Stomach (tissue), 9 donors: ENCODE measurements around the gene E2F8. TPM values are rescaled to one million over a fixed set of nuclear protein-coding genes. Genes with fewer than 3 reads are reported as not detected.

Source experiments
- DNase-seq, 2 donors: peaks; one replicate each; pipeline versions ENCODE4 v3.0.0 to v3.0.0-alpha.2; 2013 to 2019
- H3K27ac ChIP-seq, 5 donors: fragments of 200-600 bp in 4 of 5; sonication (generic) in 4 of 5; one replicate each; pipeline ENCODE4 v1.5.1; 2013 to 2019; ENCODE audit warnings: mild to moderate bottlenecking in 1 of 5, moderate library complexity in 1 of 5
- H3K27me3 ChIP-seq, 3 donors: fragments of 200-600 bp; sonication (generic); one replicate each; pipeline ENCODE4 v1.5.1; 2017 to 2019; ENCODE audit warnings: mixed run types in 1 of 3
- H3K36me3 ChIP-seq, 4 donors: fragments of 200-600 bp; sonication (generic); 1 replicate in 3 of 4; 2 replicates in 1 of 4; pipeline ENCODE4 v1.5.1; 2016 to 2019
- H3K4me1 ChIP-seq, 4 donors: fragments of 200-600 bp; sonication (generic); one replicate each; pipeline ENCODE4 v1.5.1; 2016 to 2019
- H3K4me3 ChIP-seq, 4 donors: fragments of 200-600 bp; sonication (generic) in 3 of 4; one replicate each; pipeline ENCODE4 v1.5.1; 2016 to 2019; ENCODE audit warnings: mild to moderate bottlenecking in 1 of 4
- H3K9me3 ChIP-seq, 4 donors: fragments of 200-600 bp; sonication (generic); one replicate each; pipeline ENCODE4 v1.5.1; 2016 to 2019
- EP300 ChIP-seq: sonication (generic); formaldehyde crosslinking; IDR thresholded peaks from one replicate; pipeline ENCODE4 v1.6.1; 2017; ENCODE audit warnings: antibody characterized with exemption
- POLR2A ChIP-seq, 4 donors: fragments of 450-650 bp; IDR thresholded peaks; one replicate each; pipeline ENCODE4 v1.6.1; 2016; ENCODE audit warnings: antibody characterized with exemption in 4 of 4, control low read depth in 2 of 4, mild to moderate bottlenecking in 1 of 4, moderate library complexity in 1 of 4
- POLR2AphosphoS5 ChIP-seq, 3 donors: sonication (generic); formaldehyde crosslinking; IDR thresholded peaks; one replicate each; pipeline ENCODE4 v1.6.1; 2016; ENCODE audit warnings: antibody characterized with exemption in 3 of 3
- WGBS, 5 donors: extraction: QIAGEN DNeasy Blood & Tissue Kit in 3 of 5; methylation state at CpG; one replicate each; pipeline versions ENCODE4 v1.1.5 to v1.1.7; 2013 to 2018; 5-methylcytosine and 5-hydroxymethylcytosine counted together
- intact Hi-C: fragments of 100-400 bp; cut with DNase I; formaldehyde crosslinking; loops from one replicate; pipeline ENCODE4 v1.15.1; 2023; ENCODE audit warnings: low total_unique reads
- polyA plus RNA-seq, 3 donors: library from polyadenylated mRNA; stranded (reverse); fragments of 200-250 nt; gene quantifications; one replicate each; pipeline ENCODE4 v1.2.3, GENCODE V29; 2013
- total RNA-seq, 5 donors: library from RNA; depleted of rRNA; stranded (reverse); fragments of >200 nt; gene quantifications; one replicate each; pipeline versions ENCODE4 v1.1.0 to v1.2.3, GENCODE V29; 2014 to 2016
- TF ChIP-seq, protein P1 (sequence below), 7 experiments: fragments of 450-650 bp in 4 of 7; fragments of 200-600 bp in 3 of 7; sonication (generic) in 3 of 7; IDR thresholded peaks; one replicate each; pipeline ENCODE4 v1.5.1; 2016 to 2019; ENCODE audit warnings: antibody characterized with exemption in 7 of 7, control low read depth in 2 of 7, mild to moderate bottlenecking in 1 of 7
- donor health status: healthy with polysubstance abuse.
- donor health status: Bipolar disorder and iron deficiency.
- donor health status: healthy.

Gene E2F8
- total and polyA plus RNA-seq, 8 donors = 0.89 to 13.0 (median 3.2) TPM

DNA sequence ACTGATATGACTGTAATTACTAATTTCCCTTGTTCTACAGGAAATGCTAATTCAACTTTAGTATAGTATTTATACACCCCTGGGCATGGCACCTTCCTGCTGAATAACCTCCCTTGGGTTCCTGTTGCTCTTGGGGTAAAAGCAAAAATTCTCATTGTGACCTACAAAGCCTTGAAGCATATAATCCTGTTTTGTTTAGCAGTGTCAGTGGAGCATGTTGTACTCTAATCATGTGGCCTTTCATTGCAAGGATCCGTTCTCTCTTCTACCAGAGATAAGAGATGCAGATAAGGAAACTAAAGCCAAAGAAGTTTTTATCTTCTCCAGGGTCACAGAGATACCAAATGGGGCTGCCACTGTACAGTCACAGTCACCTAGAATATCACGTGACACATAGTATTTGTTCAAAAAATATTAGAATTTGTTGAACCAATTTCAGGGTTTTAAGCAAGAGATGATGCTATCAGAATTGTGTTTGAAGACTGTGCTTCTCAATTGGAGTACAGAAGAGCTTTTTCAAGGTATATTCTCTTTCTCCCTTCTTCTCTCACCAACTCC, 64.0 kb downstream of the E2F8 start:
- 34 to 60% (median 48%) methylated on average over 2 of the region's 2 CpGs for WGBS, 5 donors
- no peaks in the 10 kb centered on the region for H3K9me3 ChIP-seq
- TF ChIP-seq POLR2AphosphoS5 (IDR thresholded peaks at IDR 0.05) (no peak), EP300 (no peak), POLR2A (IDR thresholded peaks at IDR 0.05) (no peak)
- TF ChIP-seq, protein P1, sequence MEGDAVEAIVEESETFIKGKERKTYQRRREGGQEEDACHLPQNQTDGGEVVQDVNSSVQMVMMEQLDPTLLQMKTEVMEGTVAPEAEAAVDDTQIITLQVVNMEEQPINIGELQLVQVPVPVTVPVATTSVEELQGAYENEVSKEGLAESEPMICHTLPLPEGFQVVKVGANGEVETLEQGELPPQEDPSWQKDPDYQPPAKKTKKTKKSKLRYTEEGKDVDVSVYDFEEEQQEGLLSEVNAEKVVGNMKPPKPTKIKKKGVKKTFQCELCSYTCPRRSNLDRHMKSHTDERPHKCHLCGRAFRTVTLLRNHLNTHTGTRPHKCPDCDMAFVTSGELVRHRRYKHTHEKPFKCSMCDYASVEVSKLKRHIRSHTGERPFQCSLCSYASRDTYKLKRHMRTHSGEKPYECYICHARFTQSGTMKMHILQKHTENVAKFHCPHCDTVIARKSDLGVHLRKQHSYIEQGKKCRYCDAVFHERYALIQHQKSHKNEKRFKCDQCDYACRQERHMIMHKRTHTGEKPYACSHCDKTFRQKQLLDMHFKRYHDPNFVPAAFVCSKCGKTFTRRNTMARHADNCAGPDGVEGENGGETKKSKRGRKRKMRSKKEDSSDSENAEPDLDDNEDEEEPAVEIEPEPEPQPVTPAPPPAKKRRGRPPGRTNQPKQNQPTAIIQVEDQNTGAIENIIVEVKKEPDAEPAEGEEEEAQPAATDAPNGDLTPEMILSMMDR (IDR thresholded peaks at IDR 0.05) = no peak
- peaks cover 7 to 57% (median 45%) of the 10 kb centered on the region in 4 donors for H3K36me3 ChIP-seq
- H3K4me1 ChIP-seq = no peaks in the 10 kb centered on the region
- DNase-seq = no peak
- H3K27me3 ChIP-seq = no peaks in the 10 kb centered on the region
- H3K4me3 ChIP-seq = no peak overlapping the region
- intact Hi-C loops = no loop called here
- H3K27ac ChIP-seq = no peak overlapping the region

Other genes with a start within 250 kb of the E2F8 start
- gene MRGPRX2, start 180.2 kb downstream of the E2F8 start, total RNA-seq = not detected
- gene MRGPRX2, start 180.2 kb downstream of the E2F8 start, polyA plus RNA-seq = not detected
- gene ZDHHC13, start 123.8 kb downstream of the E2F8 start, total RNA-seq = 10 to 100 TPM; 10.3 to 43.9 (median 20.9) TPM
- 10 to 100 TPM in 1 of 3 donors, 1 to 10 TPM in 2; 5.5 to 22.2 (median 8.0) TPM for gene ZDHHC13, start 123.8 kb downstream of the E2F8 start, polyA plus RNA-seq
- gene CSRP3, start 39.0 kb downstream of the E2F8 start, total RNA-seq = not detected
- gene CSRP3, start 39.0 kb downstream of the E2F8 start, polyA plus RNA-seq = 1 to 10 TPM in 1 of 3 donors, under 1 TPM in 2; 0.15 to 1.7 (median 0.31) TPM